ENCODE results near the gene LILRB4. TPM values are rescaled to one million over a fixed set of nuclear protein-coding genes. Genes with fewer than 3 reads are reported as not detected.
"Not testable (repeated sequence)": the region's sequence is repeated elsewhere in the genome, so short reads cannot be mapped to it uniquely, and the experiment has no call there.

LILRB4 gene
- 1.3 TPM for polyA plus RNA-seq (ENCODE audit: insufficient read length)

GRCh38 chr19:54662730-54663129 is at the start of gene LILRB4:
LILRB4 (plus strand) TSS chr19:54662985; CDS start chr19:54663034, 49 bp downstream.
- DNase-seq: peak; percentile 8

GRCh38 chr19:54614726-54615125 is 48.1 kb upstream of the LILRB4 start:
- DNase-seq: no peak

GRCh38 chr19:54616057-54616456 is 46.7 kb upstream of the LILRB4 start:
- DNase-seq: no peak

DNA sequence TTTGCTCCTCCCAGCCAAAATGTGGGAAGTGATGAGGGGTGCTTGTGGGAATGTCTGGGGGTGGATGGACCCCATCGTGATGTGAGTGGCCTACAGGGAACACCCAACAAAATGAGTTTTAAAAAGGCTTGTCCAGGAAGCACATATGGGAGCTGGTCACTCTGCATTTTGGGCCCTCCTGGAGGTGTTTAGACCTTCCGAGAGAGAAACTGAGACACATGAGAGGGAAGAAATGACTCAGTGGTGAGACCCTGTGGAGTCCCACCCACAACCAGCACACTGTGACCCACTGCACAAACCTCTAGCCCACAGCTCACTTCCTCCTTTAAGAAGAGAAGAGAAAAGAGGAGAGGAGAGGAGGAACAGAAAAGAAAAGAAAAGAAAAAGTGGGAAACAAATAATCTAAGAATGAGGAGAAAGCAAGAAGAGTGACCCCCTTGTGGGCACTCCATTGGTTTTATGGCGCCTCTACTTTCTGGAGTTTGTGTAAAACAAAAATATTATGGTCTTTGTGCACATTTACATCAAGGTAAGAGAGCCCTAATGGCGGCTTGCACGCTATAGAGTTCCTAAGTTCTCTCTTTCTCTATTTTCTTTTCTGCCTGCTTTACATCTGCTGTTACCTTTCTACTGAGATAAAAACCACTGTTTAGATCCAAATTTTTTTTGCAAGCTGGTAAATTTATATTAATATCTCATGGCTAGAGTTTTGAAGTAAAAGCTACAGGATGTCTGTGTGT is 45.8 kb upstream of the LILRB4 start:
- DNase-seq: no peak

DNA sequence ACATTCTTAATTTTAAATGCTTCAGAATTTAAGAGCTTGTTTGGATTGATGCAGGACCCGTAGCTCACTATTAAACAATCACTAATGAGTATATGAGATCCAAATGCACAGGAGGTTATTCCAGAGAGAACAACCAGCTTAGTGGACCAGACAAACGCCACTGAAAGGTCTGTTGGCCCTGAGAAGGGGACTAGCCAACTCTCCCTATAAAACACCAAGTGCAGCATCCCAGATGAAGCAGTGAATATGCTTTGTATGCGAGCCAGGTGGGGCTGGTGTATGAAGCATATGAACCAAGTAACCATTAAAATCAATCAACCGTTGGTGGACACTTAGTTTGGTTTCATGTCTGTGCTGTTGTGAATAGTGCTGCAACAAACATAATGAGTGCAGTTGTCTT is 42.3 kb upstream of the LILRB4 start:
- no peak for DNase-seq

DNA sequence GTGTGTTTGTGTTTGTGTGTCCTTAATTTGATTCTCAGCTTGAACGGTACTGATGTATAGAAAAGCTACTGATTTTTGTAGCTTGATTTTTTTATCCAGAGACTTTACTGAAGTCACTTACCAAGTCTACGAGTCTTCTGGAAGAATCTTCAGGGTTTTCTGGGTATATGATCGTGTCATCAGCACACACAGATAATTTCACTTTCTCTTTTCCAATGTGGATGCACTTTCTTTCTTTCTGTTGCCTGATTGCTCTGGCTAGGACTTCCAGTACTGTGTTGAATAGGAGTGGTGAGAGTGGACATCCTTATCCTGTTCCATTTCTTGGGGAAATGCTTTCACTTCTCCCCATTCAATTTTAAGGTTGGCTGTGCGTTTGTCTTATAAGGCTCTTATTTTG is 40.4 kb upstream of the LILRB4 start:
- DNase-seq: no peak

GRCh38 chr19:54624234-54624633 is 38.6 kb upstream of the LILRB4 start:
- DNase-seq: not testable (repeated sequence)

- DNase-seq: not testable (repeated sequence)
Measured at GRCh38 chr19:54624934-54625730, 37.7 kb upstream of the LILRB4 start.

GRCh38 chr19:54626757-54627156 is 36.0 kb upstream of the LILRB4 start:
- no peak for DNase-seq

DNA sequence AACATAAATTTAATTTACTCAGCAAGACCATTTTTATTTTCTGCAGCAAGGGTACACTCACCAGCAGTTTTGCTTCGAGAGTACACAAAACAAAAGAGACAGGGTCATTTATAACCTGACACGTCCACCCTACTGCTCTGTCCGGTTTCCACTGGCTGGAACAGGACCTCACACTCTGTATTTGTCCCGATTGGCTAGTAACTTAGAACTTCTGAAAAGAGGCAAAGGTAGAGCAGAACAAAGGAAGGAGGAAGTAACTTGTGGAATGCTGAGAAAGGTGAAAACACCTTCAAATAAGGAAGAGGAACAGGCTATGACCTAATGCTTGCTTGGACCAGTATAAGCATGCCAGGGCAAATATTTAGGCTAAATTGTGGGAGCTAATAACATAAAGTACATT is 34.9 kb upstream of the LILRB4 start:
- not testable (repeated sequence) for DNase-seq

GRCh38 chr19:54630262-54630661 is 32.5 kb upstream of the LILRB4 start, which contains the start of gene LILRB1:
LILRB1 (plus strand) TSS chr19:54630484; CDS start chr19:54631074, 590 bp downstream.
- DNase-seq: not testable (repeated sequence)

DNA sequence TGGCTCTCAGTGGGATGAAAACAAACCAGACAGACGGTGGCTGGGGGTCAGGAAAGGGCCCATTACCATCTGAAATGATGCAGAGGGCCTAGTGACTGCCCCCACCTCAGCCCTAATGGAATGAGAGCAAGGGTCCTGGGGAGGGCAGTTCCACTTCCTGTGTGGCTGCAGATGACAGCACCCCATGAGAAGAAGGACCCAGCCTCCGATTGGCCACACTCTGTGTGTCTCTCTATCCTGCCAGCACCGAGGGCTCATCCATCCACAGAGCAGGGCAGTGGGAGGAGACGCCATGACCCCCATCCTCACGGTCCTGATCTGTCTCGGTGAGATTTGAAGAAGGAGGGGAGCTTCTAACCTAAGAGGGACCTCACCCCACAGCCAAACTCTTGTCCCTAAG is 32.0 kb upstream of the LILRB4 start:
- DNase-seq: no peak

DNA sequence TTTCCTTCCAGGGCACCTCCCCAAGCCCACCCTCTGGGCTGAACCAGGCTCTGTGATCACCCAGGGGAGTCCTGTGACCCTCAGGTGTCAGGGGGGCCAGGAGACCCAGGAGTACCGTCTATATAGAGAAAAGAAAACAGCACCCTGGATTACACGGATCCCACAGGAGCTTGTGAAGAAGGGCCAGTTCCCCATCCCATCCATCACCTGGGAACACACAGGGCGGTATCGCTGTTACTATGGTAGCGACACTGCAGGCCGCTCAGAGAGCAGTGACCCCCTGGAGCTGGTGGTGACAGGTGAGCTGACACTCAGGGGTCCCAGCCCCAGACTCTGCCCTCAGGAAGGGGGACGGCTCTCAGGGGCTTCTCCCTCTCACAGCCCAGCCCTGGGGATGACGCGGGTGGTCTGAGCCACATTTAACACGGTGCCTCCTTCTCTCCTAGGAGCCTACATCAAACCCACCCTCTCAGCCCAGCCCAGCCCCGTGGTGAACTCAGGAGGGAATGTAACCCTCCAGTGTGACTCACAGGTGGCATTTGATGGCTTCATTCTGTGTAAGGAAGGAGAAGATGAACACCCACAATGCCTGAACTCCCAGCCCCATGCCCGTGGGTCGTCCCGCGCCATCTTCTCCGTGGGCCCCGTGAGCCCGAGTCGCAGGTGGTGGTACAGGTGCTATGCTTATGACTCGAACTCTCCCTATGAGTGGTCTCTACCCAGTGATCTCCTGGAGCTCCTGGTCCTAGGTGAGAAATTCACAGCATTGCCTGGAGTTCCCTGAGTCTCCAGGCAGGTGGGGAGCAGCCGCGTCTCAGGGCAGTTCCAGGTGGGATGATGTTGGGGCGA is 31.1 kb upstream of the LILRB4 start:
- not testable (repeated sequence) for DNase-seq

DNA sequence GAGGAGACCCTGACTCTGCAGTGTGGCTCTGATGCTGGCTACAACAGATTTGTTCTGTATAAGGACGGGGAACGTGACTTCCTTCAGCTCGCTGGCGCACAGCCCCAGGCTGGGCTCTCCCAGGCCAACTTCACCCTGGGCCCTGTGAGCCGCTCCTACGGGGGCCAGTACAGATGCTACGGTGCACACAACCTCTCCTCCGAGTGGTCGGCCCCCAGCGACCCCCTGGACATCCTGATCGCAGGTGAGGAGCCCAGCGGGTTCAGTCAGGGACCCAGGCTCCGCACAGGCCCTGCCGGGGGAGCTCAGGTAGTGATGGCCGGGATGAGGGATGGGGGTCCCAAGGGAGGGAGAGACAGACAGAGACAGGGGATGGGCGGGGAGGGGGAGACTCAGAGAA is 30.3 kb upstream of the LILRB4 start:
- DNase-seq: not testable (repeated sequence)

- DNase-seq: no peak
Measured at GRCh38 chr19:54633401-54633800, 29.4 kb upstream of the LILRB4 start.

GRCh38 chr19:54636081-54636480 is 26.7 kb upstream of the LILRB4 start:
- not testable (repeated sequence) for DNase-seq

DNA sequence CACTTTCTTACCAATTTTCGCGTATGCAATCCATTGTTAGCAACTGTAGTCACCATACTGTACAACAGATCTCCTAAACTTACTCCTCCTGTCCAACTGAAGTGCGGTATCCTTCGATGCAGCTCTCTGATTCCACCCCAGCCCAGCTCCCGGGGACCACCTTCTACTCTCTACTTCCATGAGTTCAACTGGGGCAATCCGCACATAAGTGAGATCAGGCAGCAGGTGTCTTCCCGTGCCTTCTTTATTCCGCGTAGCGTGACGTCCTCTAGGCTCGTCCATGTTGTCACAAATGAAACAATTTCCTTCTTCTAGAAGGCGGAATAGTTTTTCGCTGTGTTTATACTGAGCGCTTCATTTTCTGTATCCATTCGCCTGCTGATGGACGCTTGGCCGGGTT is 24.1 kb upstream of the LILRB4 start:
- DNase-seq: no peak

GRCh38 chr19:54642953-54643352 is 19.8 kb upstream of the LILRB4 start:
- not testable (repeated sequence) for DNase-seq

DNA sequence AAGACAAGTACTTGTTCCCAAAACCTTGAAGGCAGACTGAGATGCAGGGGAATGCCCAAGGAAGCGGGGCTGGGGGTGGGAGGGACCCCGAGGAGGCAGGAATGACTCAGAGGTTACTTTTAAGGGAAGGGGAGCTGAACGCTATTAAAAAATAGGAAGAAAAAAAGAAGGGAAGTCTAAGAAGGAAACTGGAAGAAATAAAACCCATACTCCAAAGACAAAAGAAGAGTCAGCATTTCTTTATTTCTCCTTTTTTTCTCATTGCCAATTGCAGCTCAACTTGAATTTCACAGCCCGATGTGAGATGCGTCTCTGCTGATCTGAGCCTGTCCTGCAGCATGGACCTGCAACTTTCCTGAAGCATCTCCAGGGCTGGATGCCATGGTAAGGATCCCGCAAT is 19.2 kb upstream of the LILRB4 start:
- not testable (repeated sequence) for DNase-seq

GRCh38 chr19:54644056-54644455 is 18.7 kb upstream of the LILRB4 start:
- DNase-seq: peak; percentile 19

GRCh38 chr19:54646331-54646841 is 16.4 kb upstream of the LILRB4 start:
- DNase-seq: no peak

- no peak for DNase-seq
Measured at GRCh38 chr19:54648129-54648528, 14.7 kb upstream of the LILRB4 start.
